Lower lobe of right lung (tissue), 2 donors: ENCODE measurements around the gene ARHGAP21. TPM values are rescaled to one million over a fixed set of nuclear protein-coding genes. Genes with fewer than 3 reads are reported as not detected.

ENCODE experiments used
- ATAC-seq, 2 donors: fragments of 200-7000 bp; cut with Tn5 transposase; one replicate each; pipeline ENCODE4 v1.9.1; 2020 to 2022; ENCODE audit warnings: mild to moderate bottlenecking in 2 of 2, moderate library complexity in 2 of 2
- DNase-seq: peaks from one replicate; pipeline ENCODE4 v3.0.0-alpha.2; 2020
- H3K27ac ChIP-seq: fragments of 200-600 bp; one replicate; pipeline ENCODE4 v1.8.0; 2022
- H3K27me3 ChIP-seq: fragments of 200-600 bp; one replicate; pipeline ENCODE4 v1.8.0; 2022; ENCODE audit warnings: low read depth
- H3K36me3 ChIP-seq: fragments of 200-600 bp; one replicate; pipeline ENCODE4 v1.8.0; 2022; ENCODE audit warnings: mild to moderate bottlenecking
- H3K4me1 ChIP-seq: fragments of 200-600 bp; one replicate; pipeline ENCODE4 v1.8.0; 2022
- H3K4me3 ChIP-seq: fragments of 200-600 bp; one replicate; pipeline ENCODE4 v1.8.0; 2022; ENCODE audit warnings: mild to moderate bottlenecking
- H3K9me3 ChIP-seq: fragments of 200-600 bp; one replicate; pipeline ENCODE4 v1.8.0; 2022
- intact Hi-C: fragments of 100-400 bp; cut with DNase I; formaldehyde crosslinking; loops from one replicate; pipeline ENCODE4 v1.11.0; 2022
- total RNA-seq: library from RNA; stranded (reverse); fragmentation: NEBNext Ultra II Directional; extraction: Animal tissue kit (Norgen Biotek cat#: 25700); gene quantifications from one replicate; pipeline ENCODE4 v1.2.1, GENCODE V29; 2021
- TF ChIP-seq, protein P1 (sequence below): fragments of 200-600 bp; IDR thresholded peaks from one replicate; pipeline ENCODE4 v1.8.0; 2022; ENCODE audit warnings: antibody characterized with exemption, mild to moderate bottlenecking
- donor health status: DM: no; HTN: yes; CAD: no; lungs with severe emphysema.

The ARHGAP21 gene
- total RNA-seq, 1 donor from 2014 or later, result 83.1 TPM

GRCh38 chr10:24680647-24681524 lies 42.8 kb downstream of the ARHGAP21 start:
- no peak overlapping the region for H3K4me3 ChIP-seq
- ATAC-seq (no peak), DNase-seq (no peak)
- no peaks in the 10 kb centered on the region for H3K36me3 ChIP-seq
- no peaks in the 10 kb centered on the region for H3K9me3 ChIP-seq
- H3K27ac ChIP-seq, result no peak overlapping the region
- TF ChIP-seq, protein P1, sequence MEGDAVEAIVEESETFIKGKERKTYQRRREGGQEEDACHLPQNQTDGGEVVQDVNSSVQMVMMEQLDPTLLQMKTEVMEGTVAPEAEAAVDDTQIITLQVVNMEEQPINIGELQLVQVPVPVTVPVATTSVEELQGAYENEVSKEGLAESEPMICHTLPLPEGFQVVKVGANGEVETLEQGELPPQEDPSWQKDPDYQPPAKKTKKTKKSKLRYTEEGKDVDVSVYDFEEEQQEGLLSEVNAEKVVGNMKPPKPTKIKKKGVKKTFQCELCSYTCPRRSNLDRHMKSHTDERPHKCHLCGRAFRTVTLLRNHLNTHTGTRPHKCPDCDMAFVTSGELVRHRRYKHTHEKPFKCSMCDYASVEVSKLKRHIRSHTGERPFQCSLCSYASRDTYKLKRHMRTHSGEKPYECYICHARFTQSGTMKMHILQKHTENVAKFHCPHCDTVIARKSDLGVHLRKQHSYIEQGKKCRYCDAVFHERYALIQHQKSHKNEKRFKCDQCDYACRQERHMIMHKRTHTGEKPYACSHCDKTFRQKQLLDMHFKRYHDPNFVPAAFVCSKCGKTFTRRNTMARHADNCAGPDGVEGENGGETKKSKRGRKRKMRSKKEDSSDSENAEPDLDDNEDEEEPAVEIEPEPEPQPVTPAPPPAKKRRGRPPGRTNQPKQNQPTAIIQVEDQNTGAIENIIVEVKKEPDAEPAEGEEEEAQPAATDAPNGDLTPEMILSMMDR, result no peak
- intact Hi-C loops, result no loop called here
- H3K4me1 ChIP-seq, result peaks cover 23% of the 10 kb centered on the region
- H3K27me3 ChIP-seq, result no peaks in the 10 kb centered on the region

DNA sequence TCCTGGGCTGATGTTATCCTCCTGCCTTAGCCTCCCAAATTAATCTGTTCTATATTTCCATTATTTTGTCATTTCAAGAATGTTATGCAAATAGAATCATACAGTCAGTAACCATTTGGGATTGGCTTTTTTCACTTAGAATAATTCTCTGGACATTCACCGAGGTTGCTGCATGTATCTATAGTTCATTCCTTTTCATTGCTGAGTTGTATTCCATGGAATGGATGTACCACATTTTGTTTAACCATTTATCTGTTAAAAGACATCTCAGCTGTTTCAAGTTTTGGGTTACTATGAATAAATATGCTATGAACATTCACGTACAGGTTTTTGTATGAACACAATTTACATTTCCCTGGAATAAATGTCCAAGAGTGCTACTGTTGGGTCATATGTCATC lies 44.9 kb downstream of the ARHGAP21 start:
- ATAC-seq (no peak), DNase-seq (no peak)
- Histone ChIP-seq H3K27ac (no peak overlapping the region), H3K36me3 (no peaks in the 10 kb centered on the region), H3K9me3 (no peaks in the 10 kb centered on the region), H3K4me3 (no peak overlapping the region), H3K27me3 (no peaks in the 10 kb centered on the region), H3K4me1 (peaks cover 18% of the 10 kb centered on the region)
- intact Hi-C loops, result no loop called here
- TF ChIP-seq, protein P1, result no peak

DNA sequence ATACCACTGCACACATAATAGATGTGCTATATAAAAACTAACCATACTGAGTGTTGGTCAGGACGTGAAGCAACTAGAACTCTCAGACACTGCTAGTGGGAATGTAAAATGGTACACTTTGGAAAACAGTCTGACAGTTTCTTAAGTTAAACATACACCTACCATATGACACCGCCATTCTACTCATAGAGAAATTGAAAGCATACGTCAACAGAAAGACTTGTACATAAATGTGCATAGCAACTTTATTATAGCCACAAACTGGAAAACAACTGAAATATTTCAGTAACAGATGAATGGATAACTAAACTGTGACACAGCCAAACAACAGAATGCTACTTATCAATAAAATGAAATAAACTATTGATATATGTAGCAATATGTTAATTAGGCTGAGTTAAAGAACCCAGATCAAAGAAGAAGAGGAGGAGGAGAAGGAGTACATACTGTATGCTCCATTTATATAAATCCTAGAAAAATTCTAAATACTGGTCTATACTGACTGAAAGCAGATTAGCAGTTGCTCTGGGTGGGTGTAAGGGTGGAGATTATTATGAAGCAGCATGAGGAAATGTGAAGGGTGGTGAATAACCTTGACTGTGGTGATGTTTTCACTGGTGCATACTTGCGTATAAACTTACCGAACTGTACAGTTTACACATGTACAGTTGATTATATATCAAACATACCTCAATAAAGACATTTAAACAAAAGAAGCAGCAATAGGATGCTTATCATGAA lies 48.6 kb downstream of the ARHGAP21 start:
- ATAC-seq (no peak), DNase-seq (no peak)
- TF ChIP-seq, protein P1, result no peak
- H3K9me3 ChIP-seq, result no peaks in the 10 kb centered on the region
- no peaks in the 10 kb centered on the region for H3K36me3 ChIP-seq
- no peaks in the 10 kb centered on the region for H3K27me3 ChIP-seq
- H3K4me1 ChIP-seq, result no peaks in the 10 kb centered on the region
- no peak overlapping the region for H3K27ac ChIP-seq
- intact Hi-C loops, result no loop called here
- no peak overlapping the region for H3K4me3 ChIP-seq

GRCh38 chr10:24670964-24671670 lies 52.6 kb downstream of the ARHGAP21 start:
- Histone ChIP-seq H3K4me1 (no peaks in the 10 kb centered on the region), H3K9me3 (no peaks in the 10 kb centered on the region), H3K27me3 (no peaks in the 10 kb centered on the region), H3K4me3 (no peak overlapping the region), H3K27ac (no peak overlapping the region), H3K36me3 (peaks cover 5% of the 10 kb centered on the region)
- DNase-seq, result no peak
- ATAC-seq, result no peak
- intact Hi-C loops, result no loop called here
- TF ChIP-seq, protein P1, result no peak

DNA sequence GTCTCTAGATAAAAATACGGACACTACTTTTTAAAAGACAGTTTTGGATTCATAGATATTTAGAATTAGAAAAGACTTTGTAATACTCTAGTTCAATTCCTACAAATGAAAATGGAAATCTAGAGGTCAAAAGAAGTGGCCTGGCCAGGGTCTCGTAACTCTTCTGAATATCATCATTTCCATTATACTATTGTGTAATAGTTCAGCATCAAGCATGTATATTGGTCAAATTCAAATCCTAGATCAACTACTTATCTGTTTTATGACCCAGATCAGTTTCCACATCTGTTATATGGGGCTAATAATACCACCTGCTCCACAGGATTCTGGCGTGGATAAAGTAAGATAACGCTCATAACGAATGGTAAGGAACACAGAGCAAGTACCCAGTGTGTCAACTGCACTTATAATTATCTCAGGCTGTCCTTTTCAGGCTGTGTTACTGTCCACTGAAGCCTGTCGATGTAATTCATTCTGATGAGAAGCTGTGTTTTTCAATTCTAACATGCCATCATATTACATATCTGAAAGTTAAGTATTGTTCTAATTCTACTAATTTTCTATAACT lies 54.3 kb downstream of the ARHGAP21 start:
- no peaks in the 10 kb centered on the region for H3K27me3 ChIP-seq
- intact Hi-C loops, result no loop called here
- peaks cover 5% of the 10 kb centered on the region for H3K36me3 ChIP-seq
- no peak overlapping the region for H3K4me3 ChIP-seq
- no peak for ATAC-seq
- TF ChIP-seq, protein P1, result no peak
- no peaks in the 10 kb centered on the region for H3K4me1 ChIP-seq
- no peaks in the 10 kb centered on the region for H3K9me3 ChIP-seq
- H3K27ac ChIP-seq, result no peak overlapping the region
- DNase-seq, result no peak
